Measurements from ENCODE around the gene GAD2. TPM values are rescaled to one million over a fixed set of nuclear protein-coding genes. Genes with fewer than 3 reads are reported as not detected.

The GAD2 gene
- total RNA-seq, 2 donors from 2014 or later = 0.15 TPM; not detected in 1

DNA sequence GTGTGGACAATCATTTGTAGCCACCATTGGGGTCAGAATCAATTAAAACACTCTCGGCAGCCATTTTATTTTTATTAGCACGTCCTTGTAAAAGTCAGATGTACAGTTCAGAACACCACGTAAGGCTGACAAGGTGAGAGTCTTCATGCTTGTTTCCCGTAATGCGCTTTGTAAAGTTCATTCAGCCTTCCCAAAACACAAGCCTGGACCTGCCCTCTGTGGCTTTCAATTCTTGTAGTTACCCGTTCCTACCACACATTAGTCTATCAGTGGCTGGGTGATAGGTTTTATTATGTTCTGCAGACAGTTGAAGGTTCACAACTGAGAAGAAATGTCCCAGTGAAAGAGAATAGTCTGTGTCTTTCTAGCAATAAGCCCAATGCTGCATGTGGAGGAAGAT is 35.4 kb downstream of the GAD2 start:
- Mint-ChIP-seq H3K4me1 (peaks cover 8% of the 10 kb centered on the region), H3K9me3 (no peaks in the 10 kb centered on the region), H3K27me3 (ENCODE audit: insufficient read depth) (peaks cover 3% of the 10 kb centered on the region), H3K4me3 (no peak overlapping the region), H3K27ac (no peak overlapping the region), H3K36me3 (ENCODE audit: low read depth) (no peaks in the 10 kb centered on the region)
- no peaks in the 10 kb centered on the region for H3K9me3 ChIP-seq (ENCODE audit: control insufficient read depth, low read length)
- no peaks in the 10 kb centered on the region for H3K36me3 ChIP-seq (ENCODE audit: control insufficient read depth, insufficient read depth, low read length)
- H3K27me3 ChIP-seq (ENCODE audit: control insufficient read depth, insufficient read depth, low read length, poor library complexity, severe bottlenecking) = no peaks in the 10 kb centered on the region
- H3K4me3 ChIP-seq (ENCODE audit: low read length) = no peak overlapping the region
- no peak overlapping the region for H3K27ac ChIP-seq (ENCODE audit: low read depth, low read length)
- no peaks in the 10 kb centered on the region for H3K4me1 ChIP-seq (ENCODE audit: control insufficient read depth, insufficient read depth, low read length)
- 91 to 92% methylated on average over 4 to 6 of the region's 6 CpGs for WGBS, 2 experiments (ENCODE audit: insufficient coverage in 1 of 2, insufficient read length in 1 of 2)
- H3K9ac ChIP-seq (ENCODE audit: extremely low read depth, low read length, poor library complexity, severe bottlenecking) = no peak overlapping the region
- TF ChIP-seq, protein P1, sequence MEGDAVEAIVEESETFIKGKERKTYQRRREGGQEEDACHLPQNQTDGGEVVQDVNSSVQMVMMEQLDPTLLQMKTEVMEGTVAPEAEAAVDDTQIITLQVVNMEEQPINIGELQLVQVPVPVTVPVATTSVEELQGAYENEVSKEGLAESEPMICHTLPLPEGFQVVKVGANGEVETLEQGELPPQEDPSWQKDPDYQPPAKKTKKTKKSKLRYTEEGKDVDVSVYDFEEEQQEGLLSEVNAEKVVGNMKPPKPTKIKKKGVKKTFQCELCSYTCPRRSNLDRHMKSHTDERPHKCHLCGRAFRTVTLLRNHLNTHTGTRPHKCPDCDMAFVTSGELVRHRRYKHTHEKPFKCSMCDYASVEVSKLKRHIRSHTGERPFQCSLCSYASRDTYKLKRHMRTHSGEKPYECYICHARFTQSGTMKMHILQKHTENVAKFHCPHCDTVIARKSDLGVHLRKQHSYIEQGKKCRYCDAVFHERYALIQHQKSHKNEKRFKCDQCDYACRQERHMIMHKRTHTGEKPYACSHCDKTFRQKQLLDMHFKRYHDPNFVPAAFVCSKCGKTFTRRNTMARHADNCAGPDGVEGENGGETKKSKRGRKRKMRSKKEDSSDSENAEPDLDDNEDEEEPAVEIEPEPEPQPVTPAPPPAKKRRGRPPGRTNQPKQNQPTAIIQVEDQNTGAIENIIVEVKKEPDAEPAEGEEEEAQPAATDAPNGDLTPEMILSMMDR (conservative IDR thresholded peaks at IDR 0.05) = no peak
- no peak for DNase-seq

DNA sequence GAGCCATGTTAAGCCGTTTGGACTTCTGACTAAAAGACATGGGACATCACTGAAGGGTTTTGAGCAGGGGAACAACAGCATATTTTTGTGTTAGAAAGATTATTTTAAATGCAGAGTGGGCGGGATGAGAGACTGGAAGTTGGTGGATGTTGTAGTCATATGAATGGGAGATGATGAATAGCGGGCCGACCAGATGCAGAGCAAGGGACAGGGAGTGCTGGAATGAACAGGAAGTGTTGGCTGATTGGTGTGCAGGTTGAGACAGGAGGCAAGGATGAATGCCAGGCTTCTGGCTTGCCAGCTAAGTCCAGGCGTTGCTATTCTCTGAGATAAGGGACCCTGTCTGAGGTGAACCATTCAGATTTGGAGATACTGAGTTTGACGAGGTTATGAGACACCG is 38.0 kb downstream of the GAD2 start:
- H3K27me3 Mint-ChIP-seq (ENCODE audit: insufficient read depth) = peaks cover 3% of the 10 kb centered on the region
- H3K4me3 Mint-ChIP-seq = no peak overlapping the region
- H3K9me3 ChIP-seq (ENCODE audit: control insufficient read depth, low read length) = no peaks in the 10 kb centered on the region
- H3K36me3 Mint-ChIP-seq (ENCODE audit: low read depth) = no peaks in the 10 kb centered on the region
- no peak overlapping the region for H3K27ac ChIP-seq (ENCODE audit: low read depth, low read length)
- TF ChIP-seq, protein P1 (conservative IDR thresholded peaks at IDR 0.05) = no peak
- DNase-seq = no peak
- H3K36me3 ChIP-seq (ENCODE audit: control insufficient read depth, insufficient read depth, low read length) = no peaks in the 10 kb centered on the region
- no peaks in the 10 kb centered on the region for H3K27me3 ChIP-seq (ENCODE audit: control insufficient read depth, insufficient read depth, low read length, poor library complexity, severe bottlenecking)
- H3K27ac Mint-ChIP-seq = no peak overlapping the region
- H3K9me3 Mint-ChIP-seq = no peaks in the 10 kb centered on the region
- no peaks in the 10 kb centered on the region for H3K4me1 Mint-ChIP-seq
- no peak overlapping the region for H3K4me3 ChIP-seq (ENCODE audit: low read length)
- no peaks in the 10 kb centered on the region for H3K4me1 ChIP-seq (ENCODE audit: control insufficient read depth, insufficient read depth, low read length)
- no peak overlapping the region for H3K9ac ChIP-seq (ENCODE audit: extremely low read depth, low read length, poor library complexity, severe bottlenecking)
- WGBS, 2 experiments (ENCODE audit: insufficient coverage in 1 of 2, insufficient read length in 1 of 2) = 89 to 92% methylated on average over 7 of the region's 7 CpGs

DNA sequence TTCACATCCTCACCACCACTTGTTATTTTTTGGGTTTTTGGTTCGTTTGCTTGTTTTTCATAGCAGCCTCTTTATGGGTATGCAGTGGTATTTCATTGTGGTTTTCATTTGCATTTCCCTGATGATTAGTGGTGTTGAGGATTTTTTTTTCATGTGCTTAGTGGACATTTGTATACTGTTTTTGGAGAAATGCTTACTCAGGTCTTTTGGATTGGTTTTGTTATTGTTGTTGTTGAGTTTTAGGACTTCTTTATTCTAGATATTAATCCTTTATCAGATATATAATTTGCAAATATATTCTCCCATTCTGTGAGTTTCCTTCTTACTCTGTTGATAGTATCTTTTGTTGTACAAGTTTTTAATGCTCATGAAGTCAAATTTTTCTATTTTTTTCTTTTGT is 42.8 kb downstream of the GAD2 start:
- Histone ChIP-seq H3K9ac (ENCODE audit: extremely low read depth, low read length, poor library complexity, severe bottlenecking) (no peak overlapping the region), H3K36me3 (ENCODE audit: control insufficient read depth, insufficient read depth, low read length) (no peaks in the 10 kb centered on the region), H3K9me3 (ENCODE audit: control insufficient read depth, low read length) (no peaks in the 10 kb centered on the region), H3K27ac (ENCODE audit: low read depth, low read length) (no peak overlapping the region), H3K4me1 (ENCODE audit: control insufficient read depth, insufficient read depth, low read length) (no peaks in the 10 kb centered on the region), H3K4me3 (ENCODE audit: low read length) (no peak overlapping the region), H3K27me3 (ENCODE audit: control insufficient read depth, insufficient read depth, low read length, poor library complexity, severe bottlenecking) (no peaks in the 10 kb centered on the region)
- no peak for DNase-seq
- 69% methylated on average over 1 of the region's 1 CpG; no CpG with 5 or more reads in 1 of the 2 experiments for WGBS, 2 experiments (ENCODE audit: insufficient coverage in 1 of 2, insufficient read length in 1 of 2)
- Mint-ChIP-seq H3K4me3 (no peak overlapping the region), H3K36me3 (ENCODE audit: low read depth) (no peaks in the 10 kb centered on the region), H3K27me3 (ENCODE audit: insufficient read depth) (peaks cover 3% of the 10 kb centered on the region), H3K27ac (no peak overlapping the region), H3K4me1 (no peaks in the 10 kb centered on the region), H3K9me3 (no peaks in the 10 kb centered on the region)
- TF ChIP-seq, protein P1 (conservative IDR thresholded peaks at IDR 0.05) = no peak

Data from endodermal cell (in vitro differentiated cells).